Ishikawa (cell line): ENCODE results near the gene KLK2.

Experiments used
- CREB1 ChIP-seq: IDR thresholded peaks from 2 replicates; pipeline ENCODE4 v1.6.1; 2012; ENCODE audit warnings: low read depth
- EP300 ChIP-seq: IDR thresholded peaks from 2 replicates; pipeline ENCODE4 v1.6.1; 2012; ENCODE audit warnings: borderline replicate concordance
- USF1 ChIP-seq: IDR thresholded peaks from 2 replicates; pipeline ENCODE4 v1.6.1; 2012

GRCh38 chr19:50912727-50913716 lies 39.8 kb downstream of the KLK2 start:
- TF ChIP-seq USF1 (no peak), CREB1 (no peak), EP300 (no peak)
